Heart left ventricle (tissue), 13 donors: ENCODE data around the gene TMEM242.

Source experiments
- CTCF ChIP-seq, 12 donors: fragments of 200-600 bp; sonication (generic) in 4 of 12; IDR thresholded peaks; one replicate each; pipeline versions ENCODE4 v1.5.0 to v1.8.0; 2018 to 2022; ENCODE audit warnings: antibody characterized with exemption in 12 of 12, mild to moderate bottlenecking in 5 of 12
- POLR2A ChIP-seq, 2 donors: fragments of 450-650 bp; IDR thresholded peaks; one replicate each; pipeline ENCODE4 v1.6.1; 2017; ENCODE audit warnings: antibody characterized with exemption in 2 of 2, mild to moderate bottlenecking in 2 of 2, moderate library complexity in 2 of 2
- donor health status: ischemic (EF 13 %, LVEDD 7.1; RV severe dilation, severe dysfunction).
- donor health status: DM: no; HTN: yes; CAD: no.
- donor health status: DM: no; HTN: no; CAD: no.
- donor health status: ischemic (EF 25% LVEDD 6.9; RV normal size, moderate dysfunction).
- donor health status: ischemic (EF 25% LVEDD 5.7; RV mildly dilated, moderate dysfunction).
- donor health status: ischemic (EF 35%, LVEDD 5.7; RV mildly dilated, moderate dysfunction).
- donor health status: nonischemic (EF 11% LVEDD 7.7; RV severe dilation, severe dysfunction).
- donor health status: DM: yes; HTN: yes; CAD: no.
- donor health status: PGD.
- donor health status: ischemic (EF 29% LVEDD 5.4; RV normal size, mild dysfunction).
- donor health status: nonischemic (EF 23%, LVEDD 6.1; RV moderate dilation, normal function).

GRCh38 chr6:157278171-157278570, 45.1 kb downstream of the TMEM242 start:
- no peak for TF ChIP-seq CTCF (IDR thresholded peaks at IDR 0.05)
- no peak for TF ChIP-seq POLR2A (IDR thresholded peaks at IDR 0.05)
